NAMALWA (cell line): ENCODE measurements around the gene PCGF6.
A peak's percentile ranks its signal among the peaks of the same experiment; 100 is the strongest.
"Not testable (repeated sequence)": the region's sequence is repeated elsewhere in the genome, so short reads cannot be mapped to it uniquely, and the experiment has no call there.

Experiments used
- DNase-seq: peaks from one replicate; pipeline ENCODE4 v3.0.0-alpha.2; 2015; ENCODE audit warnings: low spot score

The PCGF6 gene, protein sequence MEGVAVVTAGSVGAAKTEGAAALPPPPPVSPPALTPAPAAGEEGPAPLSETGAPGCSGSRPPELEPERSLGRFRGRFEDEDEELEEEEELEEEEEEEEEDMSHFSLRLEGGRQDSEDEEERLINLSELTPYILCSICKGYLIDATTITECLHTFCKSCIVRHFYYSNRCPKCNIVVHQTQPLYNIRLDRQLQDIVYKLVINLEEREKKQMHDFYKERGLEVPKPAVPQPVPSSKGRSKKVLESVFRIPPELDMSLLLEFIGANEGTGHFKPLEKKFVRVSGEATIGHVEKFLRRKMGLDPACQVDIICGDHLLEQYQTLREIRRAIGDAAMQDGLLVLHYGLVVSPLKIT

DNA sequence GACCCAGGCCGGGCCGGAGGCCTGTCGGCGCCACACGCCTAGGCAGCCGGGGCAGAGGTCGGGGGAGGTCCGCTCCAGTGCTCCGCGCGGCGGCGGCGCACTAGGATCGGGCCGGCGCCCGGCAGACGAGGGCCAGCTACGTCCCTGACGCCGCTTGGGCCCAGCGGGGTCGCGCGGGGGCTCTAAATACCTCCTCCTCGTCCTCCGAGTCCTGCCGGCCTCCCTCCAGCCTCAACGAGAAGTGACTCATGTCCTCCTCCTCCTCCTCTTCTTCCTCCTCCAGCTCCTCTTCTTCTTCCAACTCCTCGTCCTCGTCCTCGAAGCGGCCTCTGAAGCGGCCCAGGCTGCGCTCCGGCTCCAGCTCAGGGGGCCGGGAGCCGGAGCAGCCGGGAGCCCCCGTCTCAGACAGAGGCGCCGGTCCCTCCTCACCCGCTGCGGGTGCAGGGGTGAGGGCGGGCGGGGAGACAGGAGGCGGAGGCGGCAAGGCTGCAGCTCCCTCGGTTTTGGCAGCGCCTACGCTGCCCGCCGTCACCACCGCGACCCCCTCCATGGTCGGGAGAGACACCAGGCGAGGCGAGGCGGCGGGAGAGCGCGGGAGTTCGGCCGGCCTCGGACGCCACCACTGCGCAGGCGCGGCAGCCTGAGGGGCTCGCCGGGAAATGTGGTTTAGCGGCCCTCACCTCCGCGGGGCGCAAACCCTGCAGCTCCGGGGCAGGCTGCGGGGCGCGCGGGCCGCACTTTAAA is at the start of gene PCGF6:
PCGF6 (minus strand) TSS at position 624 of the 744 bp plus-strand sequence; CDS start at position 550, 74 bp downstream.
- peak; percentile 88 for DNase-seq

DNA sequence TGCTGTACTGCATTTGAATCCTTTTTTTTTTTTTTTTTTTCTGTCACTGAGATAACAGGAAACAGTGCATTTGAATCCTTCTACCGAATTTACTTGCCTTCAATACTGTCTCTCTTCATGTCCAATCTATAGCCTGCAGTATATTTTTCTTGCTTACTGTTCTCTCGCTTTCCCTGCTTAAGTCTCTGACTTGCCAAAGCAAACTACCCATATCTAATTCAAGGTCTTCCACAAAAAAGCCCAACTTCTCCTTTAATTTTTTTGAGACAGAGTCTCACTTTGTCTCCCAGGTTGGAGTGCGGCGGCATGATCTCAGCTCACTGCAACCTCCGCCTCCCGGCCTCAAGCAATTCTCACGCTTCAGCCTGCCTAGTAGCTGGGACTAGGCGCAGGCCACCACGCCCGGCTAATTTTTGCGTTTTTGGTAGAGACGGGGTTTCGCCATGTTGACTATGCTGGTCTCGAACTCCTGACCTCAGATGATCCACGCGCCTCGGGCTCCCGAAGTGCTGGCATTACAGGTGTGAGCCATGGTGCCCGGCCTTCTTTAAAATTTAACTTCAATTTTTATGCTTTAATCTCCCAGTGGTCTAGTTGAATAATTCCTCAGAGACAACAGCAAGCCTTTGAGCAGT is 46.4 kb upstream of the PCGF6 start:
- DNase-seq, result no peak

DNA sequence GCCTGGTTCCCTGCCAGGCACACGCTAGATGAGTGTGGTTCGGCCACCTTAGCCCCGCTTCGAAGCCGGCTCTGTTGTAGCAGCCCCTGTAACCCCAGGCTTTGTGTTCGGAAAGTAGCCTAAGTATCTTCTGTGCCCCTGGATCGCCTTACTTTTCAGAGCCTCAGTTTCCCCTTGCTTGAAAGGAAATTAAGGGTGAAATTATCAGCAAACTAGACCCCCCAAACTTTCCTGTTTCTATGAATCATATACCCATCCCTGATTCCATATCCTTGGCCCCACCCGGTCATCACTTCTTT is 45.8 kb upstream of the PCGF6 start:
- no peak for DNase-seq

DNA sequence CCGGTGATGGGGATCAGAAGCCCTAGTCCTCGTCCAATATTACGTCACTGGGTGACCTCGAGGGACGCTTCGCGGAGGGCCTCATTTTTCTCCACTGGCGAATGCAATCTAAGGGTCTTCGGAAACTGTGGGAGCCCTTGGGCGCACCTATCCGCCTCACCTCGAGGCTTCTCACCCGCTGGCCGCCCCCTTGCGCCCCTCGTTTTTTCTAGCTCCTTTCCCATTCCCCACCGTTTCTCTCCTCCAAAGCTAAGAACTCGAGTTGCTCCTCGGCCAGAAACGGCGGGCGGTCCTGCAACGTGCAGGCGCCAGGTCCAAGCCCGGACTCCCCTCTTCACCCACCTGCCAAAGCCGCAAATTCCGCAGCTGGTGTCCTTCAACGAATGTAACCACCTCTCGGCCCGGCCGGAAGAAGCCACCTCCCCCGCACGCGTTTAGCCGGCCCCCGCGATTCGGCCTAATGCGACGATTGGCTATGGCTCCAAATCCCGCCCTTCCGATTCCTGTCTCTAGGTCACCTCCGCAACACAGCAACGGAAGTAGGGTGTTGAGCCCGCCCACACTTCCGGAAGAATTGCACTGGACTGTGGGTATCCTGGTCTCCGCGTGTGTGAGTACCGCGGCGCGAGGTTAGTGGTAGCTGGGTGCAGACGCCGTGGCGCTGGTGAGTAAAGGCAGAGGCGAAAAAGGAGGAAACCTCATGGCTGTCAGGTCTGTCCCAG is 45.3 kb upstream of the PCGF6 start, which contains the start of the genes ATP5MK and PDCD11:
ATP5MK (minus strand) TSS at position 409 of the 722 bp plus-strand sequence. CDS start 4,018 bp downstream, outside the sequence.
PDCD11 (plus strand) TSS at position 560 of the 722 bp plus-strand sequence. CDS start 1,801 bp downstream, outside the sequence.
- peak; percentile 99 for DNase-seq

DNA sequence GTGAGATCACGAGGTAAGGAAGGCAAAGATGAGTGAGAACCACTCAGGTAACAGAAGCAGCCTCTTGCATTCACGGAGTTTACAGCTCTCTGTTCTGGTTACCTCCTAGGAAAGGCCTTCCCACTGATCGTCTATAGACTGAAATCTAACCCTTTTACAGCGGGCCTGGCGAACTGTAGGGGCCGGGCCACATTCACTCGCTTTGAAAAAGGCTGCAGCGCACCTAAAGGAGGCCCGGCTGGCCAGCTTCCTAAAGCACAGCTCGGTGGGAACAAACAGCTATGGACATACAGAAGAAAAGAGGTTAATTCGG is 44.8 kb upstream of the PCGF6 start:
- peak; percentile 23 for DNase-seq

DNA sequence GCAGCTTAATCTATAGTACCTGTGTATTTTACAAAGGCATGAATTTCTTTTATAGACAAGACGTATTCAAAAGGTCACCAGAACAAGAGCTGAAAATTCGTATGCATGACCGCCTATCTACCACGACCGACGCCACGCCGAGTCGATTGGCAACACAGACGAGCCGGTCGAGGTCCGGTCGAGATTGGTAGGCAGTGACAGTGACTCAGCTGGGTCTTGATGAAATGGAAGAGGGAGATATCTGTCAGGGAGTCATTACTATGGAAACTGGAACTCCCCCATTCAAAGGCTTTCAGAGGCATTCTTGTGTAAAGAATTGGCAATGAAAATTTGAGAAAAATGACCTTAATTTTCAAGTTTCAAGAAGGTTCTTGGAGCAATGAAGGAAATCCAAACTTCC is 43.2 kb upstream of the PCGF6 start:
- DNase-seq, result no peak

DNA sequence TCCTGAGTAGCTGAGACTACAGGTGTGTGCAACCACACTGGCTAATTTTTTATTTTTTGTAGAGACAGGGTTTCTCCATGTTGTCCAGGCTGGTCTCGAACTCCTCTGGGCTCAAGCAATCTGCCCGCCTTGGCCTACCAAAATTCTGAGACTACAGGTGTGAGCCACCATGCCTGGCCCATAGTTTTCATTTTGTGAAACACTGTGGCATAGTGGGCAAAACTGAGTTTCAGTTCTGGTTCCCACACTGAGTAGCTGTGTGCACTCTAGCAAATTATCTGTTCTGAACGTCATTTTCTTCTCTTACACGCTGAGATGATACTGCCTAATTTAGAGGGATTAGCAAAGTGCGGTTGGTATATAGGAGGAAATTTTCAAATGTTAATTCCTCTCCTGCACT is 31.8 kb upstream of the PCGF6 start:
- DNase-seq, result no peak

DNA sequence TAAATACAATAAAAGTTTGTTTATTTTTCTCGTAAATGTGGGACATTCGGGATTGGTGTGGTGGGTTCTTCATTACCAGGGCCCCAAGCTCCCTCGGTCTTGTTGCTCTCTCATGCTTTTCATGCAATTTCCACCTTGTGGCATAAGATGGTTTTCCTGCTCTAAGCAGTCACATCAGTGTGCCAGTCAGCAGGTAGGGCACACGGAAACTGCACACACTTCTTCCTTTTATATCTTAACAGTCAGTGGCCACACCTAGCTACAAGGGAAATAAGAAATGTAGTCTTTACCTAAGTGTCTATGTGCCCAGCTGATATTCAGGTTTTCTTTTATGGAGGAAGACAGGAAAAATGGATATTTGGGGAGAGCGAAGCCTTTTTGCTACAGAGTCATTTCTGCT is 23.3 kb upstream of the PCGF6 start:
- DNase-seq, result no peak

DNA sequence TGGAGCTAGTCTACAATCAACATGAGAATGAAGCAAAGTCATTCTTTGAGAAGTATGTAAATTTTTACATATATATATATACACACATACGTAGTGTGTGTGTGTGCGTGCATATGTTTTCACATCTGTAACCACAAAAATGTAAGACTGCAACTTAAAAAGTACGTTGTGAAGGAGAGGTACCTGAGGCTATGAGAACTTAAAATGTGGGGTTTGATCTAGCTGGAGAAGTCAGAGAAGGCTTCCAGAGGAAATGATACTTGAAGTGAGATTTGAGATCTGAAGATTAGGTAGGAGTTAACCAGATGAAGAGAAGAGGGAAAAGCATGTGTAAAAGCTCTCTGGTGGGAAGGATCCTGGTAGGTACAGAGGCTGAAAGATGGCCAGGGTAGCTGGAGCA is 22.6 kb upstream of the PCGF6 start:
- no peak for DNase-seq

DNA sequence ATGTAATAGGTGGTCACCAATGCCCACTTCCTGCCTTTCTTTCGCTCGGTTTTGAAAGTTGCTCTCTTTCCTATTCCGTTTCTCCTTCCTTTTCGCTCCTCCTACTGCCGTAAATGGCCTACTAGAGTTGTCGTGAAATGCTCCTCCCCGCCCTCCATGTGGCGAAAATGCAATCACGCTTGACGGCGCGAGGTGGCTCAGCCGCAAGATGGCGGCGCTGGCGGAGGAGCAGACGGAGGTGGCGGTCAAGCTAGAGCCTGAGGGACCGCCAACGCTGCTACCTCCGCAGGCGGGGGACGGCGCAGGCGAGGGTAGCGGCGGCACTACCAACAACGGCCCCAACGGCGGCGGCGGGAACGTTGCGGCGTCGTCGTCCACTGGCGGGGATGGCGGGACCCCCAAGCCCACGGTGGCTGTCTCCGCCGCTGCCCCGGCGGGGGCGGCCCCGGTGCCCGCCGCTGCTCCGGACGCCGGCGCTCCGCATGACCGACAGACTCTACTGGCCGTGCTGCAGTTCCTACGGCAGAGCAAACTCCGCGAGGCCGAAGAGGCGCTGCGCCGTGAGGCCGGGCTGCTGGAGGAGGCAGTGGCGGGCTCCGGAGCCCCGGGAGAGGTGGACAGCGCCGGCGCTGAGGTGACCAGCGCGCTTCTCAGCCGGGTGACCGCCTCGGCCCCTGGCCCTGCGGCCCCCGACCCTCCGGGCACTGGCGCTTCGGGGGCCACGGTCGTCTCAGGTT is 17.0 kb upstream of the PCGF6 start, which contains the start of gene TAF5:
TAF5 (plus strand) TSS at position 195 of the 737 bp plus-strand sequence; CDS start at position 209, 14 bp downstream.
- peak; percentile 98 for DNase-seq

DNA sequence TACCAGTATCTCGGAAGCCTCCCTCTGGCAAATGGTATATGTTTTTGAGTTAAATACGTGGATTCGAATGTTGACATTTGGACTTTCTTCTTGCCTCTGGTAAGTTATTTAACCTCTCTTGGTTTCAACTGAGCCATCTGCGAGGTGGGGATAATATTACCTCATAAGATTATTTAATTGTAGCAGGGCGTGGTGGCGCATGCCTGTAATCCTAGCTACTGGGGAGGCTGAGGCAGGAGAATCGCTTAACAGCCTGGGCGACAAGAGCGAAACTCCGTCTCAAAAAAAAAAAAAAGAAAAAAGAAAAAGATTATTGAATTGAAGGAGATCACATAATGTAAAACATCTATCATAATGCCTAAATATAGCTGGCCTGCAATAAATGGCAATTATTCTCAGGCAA is 16.4 kb upstream of the PCGF6 start:
- DNase-seq, result no peak

DNA sequence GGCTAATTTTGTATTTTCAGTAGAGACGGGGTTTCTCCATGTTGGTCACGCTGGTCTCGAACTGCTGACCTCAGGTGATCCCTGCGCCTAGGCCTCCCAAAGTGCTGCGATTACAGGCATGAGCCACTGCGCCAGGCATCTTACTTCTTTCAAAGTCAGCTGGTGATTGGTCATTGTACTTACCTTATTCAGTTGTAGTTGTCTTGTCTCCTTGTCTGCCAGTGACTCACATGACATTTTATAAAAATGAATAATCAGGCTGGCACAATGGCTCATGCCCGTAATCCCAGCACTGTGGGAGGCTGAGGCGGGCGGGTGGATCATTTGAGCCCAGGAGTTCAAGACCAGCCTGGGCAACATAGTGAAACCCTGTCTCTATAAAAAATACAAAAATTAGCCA is 9.9 kb upstream of the PCGF6 start:
- DNase-seq, result not testable (repeated sequence)

DNA sequence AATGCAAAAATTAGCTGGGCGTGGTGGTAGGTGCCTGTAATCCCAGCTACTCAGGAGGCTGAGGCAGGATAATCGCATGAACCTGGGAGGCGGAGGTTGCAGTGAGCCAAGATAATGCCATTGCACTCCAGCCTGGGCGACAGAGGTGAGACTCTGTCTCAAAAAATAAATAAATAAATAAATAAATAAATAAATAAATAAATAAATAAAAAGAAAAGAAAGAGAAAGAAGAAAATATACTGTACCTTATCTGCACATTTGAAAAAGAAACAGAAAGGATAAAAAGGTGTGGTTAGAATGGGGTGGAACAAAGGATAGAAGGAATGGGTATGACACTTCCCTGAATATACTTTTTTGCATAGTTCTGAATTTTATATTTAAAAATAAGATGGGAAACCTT is 8.6 kb upstream of the PCGF6 start:
- not testable (repeated sequence) for DNase-seq

DNA sequence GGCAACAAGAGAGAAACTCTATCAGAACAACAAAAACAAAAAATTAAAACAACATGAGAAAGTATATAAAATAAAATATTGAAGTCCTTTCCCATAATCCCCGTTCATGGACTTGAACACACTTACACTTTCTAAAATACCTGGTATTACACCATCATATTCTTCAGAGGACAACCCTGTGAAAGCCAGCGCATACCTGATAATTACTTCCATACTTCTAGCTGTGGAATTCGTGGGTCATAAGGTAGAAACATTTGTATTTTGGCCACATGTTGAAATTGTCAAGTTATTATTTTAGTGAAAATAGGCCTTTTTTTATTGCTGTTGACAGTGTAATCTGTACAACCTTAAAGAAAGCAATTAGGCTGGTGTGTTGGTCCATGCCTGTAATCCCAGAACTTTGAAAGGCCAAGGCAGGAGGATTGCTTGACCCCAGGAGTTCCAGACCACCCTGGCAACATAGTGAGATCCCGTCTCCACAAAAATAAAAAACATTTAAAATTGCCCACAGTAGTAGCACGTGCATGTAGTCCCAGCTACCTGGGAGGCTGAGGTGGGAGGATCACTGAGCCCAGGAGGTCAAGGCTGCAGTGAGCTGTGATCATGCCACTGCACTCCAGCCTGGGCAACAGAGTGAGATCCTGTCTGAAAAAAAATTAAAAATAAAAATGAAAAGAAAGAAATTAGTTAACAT is 5.1 kb upstream of the PCGF6 start:
- no peak for DNase-seq

DNA sequence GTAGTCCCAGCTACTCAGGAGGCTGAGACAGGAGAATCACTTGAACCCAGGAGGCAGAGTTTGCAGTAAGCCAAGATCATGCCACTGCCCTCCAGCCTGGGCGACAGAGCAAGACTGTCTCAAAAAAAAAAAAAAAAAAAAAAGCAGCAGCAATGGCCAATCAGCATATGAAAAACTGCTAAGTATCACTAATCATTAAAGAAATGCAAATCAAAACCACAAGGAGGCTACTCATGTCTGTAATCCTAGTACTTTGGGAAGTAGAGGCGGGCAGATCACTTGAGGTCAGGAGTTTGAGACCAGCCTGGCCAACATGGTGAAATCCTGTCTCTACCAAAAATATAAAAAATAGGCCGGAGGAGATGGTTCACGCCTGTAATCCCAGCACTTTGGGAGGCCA is 3.6 kb upstream of the PCGF6 start:
- not testable (repeated sequence) for DNase-seq

DNA sequence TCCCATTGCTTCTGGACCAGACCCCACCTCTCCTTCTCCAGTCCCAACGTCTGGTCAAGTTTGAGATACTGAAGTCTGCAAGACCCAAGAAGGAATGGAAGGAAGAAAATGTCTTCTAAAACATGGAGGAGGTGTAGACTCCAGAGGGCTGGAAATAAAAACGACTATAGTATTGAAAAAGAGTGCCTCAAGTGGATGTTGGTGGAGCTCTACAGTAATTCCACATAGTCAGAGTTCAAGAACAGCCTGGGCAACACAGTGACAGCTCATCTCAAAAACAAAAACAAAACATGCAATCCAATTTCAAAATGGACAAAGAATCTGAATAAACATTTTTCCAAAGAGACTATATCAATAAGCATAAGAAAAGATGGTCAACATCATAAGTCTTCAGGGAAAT is 2.3 kb upstream of the PCGF6 start:
- DNase-seq, result peak; percentile 39

DNA sequence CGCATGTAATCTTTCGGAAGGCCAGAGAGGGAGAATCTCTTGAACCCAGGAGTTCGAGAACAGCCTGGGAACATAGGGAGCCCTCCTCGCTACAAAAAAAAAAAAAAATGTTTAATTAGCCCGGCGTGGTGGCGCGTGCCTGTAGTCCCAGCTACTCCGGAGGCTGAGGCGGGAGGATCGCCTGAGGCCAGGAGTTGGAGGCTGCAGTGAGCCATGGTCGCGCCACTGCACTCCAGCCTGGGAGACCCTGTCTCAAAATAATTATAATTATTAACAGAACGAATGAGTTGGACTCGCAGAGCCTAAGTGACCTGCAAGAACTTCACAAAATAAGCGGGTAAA is 794 bp downstream of the PCGF6 start:
- no peak for DNase-seq

DNA sequence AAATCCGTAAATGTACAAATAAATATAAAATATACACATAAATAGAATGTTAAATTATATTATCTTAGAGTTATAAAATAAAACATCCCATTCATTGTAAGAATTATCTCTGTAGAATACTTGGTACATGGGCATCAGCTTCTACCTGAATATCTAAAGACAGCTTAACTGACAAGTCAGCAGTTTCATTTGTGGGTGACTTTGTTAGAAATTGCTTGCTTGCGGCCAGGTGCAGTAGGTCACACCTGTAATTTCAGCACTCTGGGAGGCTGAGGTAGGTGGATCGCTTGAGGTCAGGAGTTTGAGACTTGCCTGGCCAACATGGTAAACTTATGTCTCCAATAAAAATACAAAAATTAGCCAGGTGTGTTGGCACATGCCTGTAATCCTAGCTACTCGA is 14.6 kb downstream of the PCGF6 start:
- DNase-seq, result no peak

DNA sequence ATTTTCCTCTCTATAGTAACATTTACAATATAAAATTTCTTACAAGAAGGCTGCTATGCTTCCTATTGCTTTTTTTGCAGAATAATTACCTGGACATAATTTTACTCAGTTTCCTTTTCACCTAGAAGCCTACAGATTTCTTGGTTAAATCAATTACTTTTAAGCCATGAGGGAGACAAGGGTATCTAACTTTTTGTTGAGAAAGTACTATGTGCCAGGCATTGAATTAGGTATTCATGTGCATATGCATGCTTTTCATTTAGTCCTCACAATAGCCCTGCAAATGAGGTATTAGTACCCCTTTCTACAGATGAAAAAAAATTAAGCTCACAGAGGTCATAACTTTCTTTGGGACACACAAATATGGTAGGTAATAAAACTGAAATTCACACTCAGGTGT is 16.4 kb downstream of the PCGF6 start:
- no peak for DNase-seq

DNA sequence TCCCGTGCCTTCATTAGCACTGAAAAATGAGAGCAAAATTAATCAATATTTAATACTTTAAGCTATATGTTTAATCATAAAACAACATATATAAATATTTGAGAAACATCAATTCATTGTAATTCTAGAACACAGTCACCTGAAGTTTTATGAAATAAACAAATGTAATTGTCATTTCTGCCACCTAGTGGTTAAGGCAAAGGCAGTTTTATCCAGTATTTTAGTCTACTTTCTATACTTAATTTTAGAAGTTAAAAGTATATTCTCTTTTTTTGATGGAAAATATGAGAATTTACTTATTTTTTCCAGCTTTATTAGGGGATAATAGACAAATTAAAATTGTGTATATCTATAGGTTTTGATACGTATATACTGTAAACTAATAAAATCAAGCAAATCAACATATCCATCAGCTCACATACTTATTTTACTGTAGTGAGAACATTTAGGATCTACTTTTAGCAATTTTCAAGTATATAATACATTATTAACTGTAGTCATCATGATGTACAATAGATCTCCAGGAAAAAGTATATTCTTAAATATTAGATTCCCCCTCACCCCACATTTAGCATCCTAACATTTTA is 16.9 kb downstream of the PCGF6 start:
- DNase-seq, result peak; percentile 50

DNA sequence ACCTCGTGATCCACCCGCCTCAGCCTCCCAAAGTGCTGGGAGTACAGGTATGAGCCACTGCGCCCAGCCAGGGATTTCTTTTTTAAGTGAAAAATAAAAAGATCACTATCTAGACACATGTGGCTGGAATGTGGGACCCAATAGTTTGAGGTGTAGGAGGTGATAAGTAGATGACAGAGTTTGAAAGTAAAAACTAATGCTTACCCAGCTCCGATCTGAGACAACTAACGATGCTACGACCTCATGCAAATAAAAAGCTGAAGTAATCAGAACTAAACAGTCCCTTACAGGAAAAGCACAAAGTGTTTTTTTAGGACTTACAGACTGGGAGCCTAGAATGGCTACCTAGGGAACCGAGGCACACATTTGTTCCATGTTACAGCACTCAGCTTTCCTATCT is 23.0 kb downstream of the PCGF6 start:
- no peak for DNase-seq
